A204.1 (cell line): ENCODE data around the gene MEIS2.

Source experiments
- FAIRE-seq: peaks from 2 replicates; lab custom pipeline; 2012; peaks lifted over from hg19 to GRCh38; lab: Jason Lieb, UNC

The MEIS2 gene

GRCh38 chr15:37040072-37040742 lies 60.1 kb downstream of the MEIS2 start:
- no peak for FAIRE-seq

GRCh38 chr15:37038716-37039106 lies 61.6 kb downstream of the MEIS2 start:
- FAIRE-seq, result no peak

GRCh38 chr15:37037850-37038715 lies 62.3 kb downstream of the MEIS2 start:
- no peak for FAIRE-seq

GRCh38 chr15:37037071-37037655 lies 63.2 kb downstream of the MEIS2 start:
- no peak for FAIRE-seq

- no peak for FAIRE-seq
These were observed 65.3 kb downstream of the MEIS2 start for GRCh38 chr15:37034835-37035748.

- no peak for FAIRE-seq
These were observed 66.0 kb downstream of the MEIS2 start for GRCh38 chr15:37034392-37034791.

- no peak for FAIRE-seq
These were observed 68.1 kb downstream of the MEIS2 start for GRCh38 chr15:37032091-37032775.

- no peak for FAIRE-seq
These were observed 69.2 kb downstream of the MEIS2 start for GRCh38 chr15:37031198-37031597.

- FAIRE-seq, result no peak
These were observed 71.6 kb downstream of the MEIS2 start for GRCh38 chr15:37028625-37029296.

- no peak for FAIRE-seq
These were observed 79.5 kb downstream of the MEIS2 start for GRCh38 chr15:37020852-37021251.

- FAIRE-seq, result no peak
These were observed 80.6 kb downstream of the MEIS2 start for GRCh38 chr15:37019479-37020433.

- no peak for FAIRE-seq
These were observed 83.2 kb downstream of the MEIS2 start for GRCh38 chr15:37017031-37017625.

- FAIRE-seq, result no peak
These were observed 84.1 kb downstream of the MEIS2 start for GRCh38 chr15:37016231-37016630.

- no peak for FAIRE-seq
These were observed 84.9 kb downstream of the MEIS2 start for GRCh38 chr15:37015451-37015850.

- no peak for FAIRE-seq
These were observed 85.3 kb downstream of the MEIS2 start for GRCh38 chr15:37015035-37015434.

GRCh38 chr15:37014566-37014965 lies 85.8 kb downstream of the MEIS2 start:
- FAIRE-seq, result no peak

GRCh38 chr15:37014137-37014536 lies 86.2 kb downstream of the MEIS2 start:
- no peak for FAIRE-seq

- FAIRE-seq, result no peak
These were observed 89.8 kb downstream of the MEIS2 start for GRCh38 chr15:37010595-37010994.

- no peak for FAIRE-seq
These were observed 91.1 kb downstream of the MEIS2 start for GRCh38 chr15:37009288-37009687.
